Tibial nerve (tissue), 4 donors: ENCODE measurements around the gene ARL8B. TPM values are rescaled to one million over a fixed set of nuclear protein-coding genes. Genes with fewer than 3 reads are reported as not detected.
"Not testable (repeated sequence)": the region's sequence is repeated elsewhere in the genome, so short reads cannot be mapped to it uniquely, and the experiment has no call there.

ENCODE experiments used
- DNase-seq, 2 donors: peaks; one replicate each; pipeline ENCODE4 v3.0.0-alpha.2; 2019; ENCODE audit warnings: low spot score in 2 of 2
- H3K27ac ChIP-seq, 4 donors: fragments of 200-600 bp; sonication (generic) in 3 of 4; one replicate each; pipeline ENCODE4 v1.5.1; 2017 to 2019; ENCODE audit warnings: mild to moderate bottlenecking in 1 of 4
- H3K27me3 ChIP-seq, 2 donors: fragments of 200-600 bp; sonication (generic) in 1 of 2; one replicate each; pipeline versions ENCODE4 v1.5.1 to v1.6.0; 2017 to 2019
- H3K36me3 ChIP-seq, 3 donors: fragments of 200-600 bp; sonication (generic); one replicate each; pipeline ENCODE4 v1.5.1; 2018 to 2019
- H3K4me1 ChIP-seq, 4 donors: fragments of 200-600 bp; sonication (generic) in 3 of 4; one replicate each; pipeline ENCODE4 v1.5.1; 2017 to 2019
- H3K4me3 ChIP-seq, 4 donors: fragments of 200-600 bp; sonication (generic) in 3 of 4; one replicate each; pipeline ENCODE4 v1.5.1; 2017 to 2019; ENCODE audit warnings: mild to moderate bottlenecking in 1 of 4, moderate library complexity in 1 of 4
- H3K9me3 ChIP-seq, 4 donors: fragments of 200-600 bp; sonication (generic) in 3 of 4; one replicate each; pipeline ENCODE4 v1.5.1; 2017 to 2019
- EP300 ChIP-seq, 2 donors: sonication (generic); formaldehyde crosslinking; IDR thresholded peaks; one replicate each; pipeline ENCODE4 v1.6.1; 2017; ENCODE audit warnings: antibody characterized with exemption in 2 of 2, mild to moderate bottlenecking in 1 of 2
- POLR2A ChIP-seq, 2 donors: fragments of 450-650 bp; IDR thresholded peaks; one replicate each; pipeline ENCODE4 v1.6.1; 2017; ENCODE audit warnings: antibody characterized with exemption in 2 of 2, mild to moderate bottlenecking in 2 of 2, moderate library complexity in 2 of 2
- WGBS, 2 donors: methylation state at CpG; one replicate each; pipeline ENCODE4 v1.1.5; 2018; 5-methylcytosine and 5-hydroxymethylcytosine counted together
- total RNA-seq, 4 donors: library from RNA; depleted of rRNA; stranded (reverse); fragments of >200 nt; gene quantifications; one replicate each; pipeline ENCODE4 v1.1.0, GENCODE V29; 2016
- TF ChIP-seq, protein P1 (sequence below), 5 experiments: fragments of 200-600 bp in 3 of 5; fragments of 450-650 bp in 2 of 5; sonication (generic) in 3 of 5; IDR thresholded peaks; one replicate each; pipeline ENCODE4 v1.5.1; 2016 to 2019; ENCODE audit warnings: antibody characterized with exemption in 5 of 5, mild to moderate bottlenecking in 3 of 5, moderate library complexity in 2 of 5

ARL8B gene
- total RNA-seq, 4 donors from 2014 or later, result 47.6 to 54.4 (median 49.4) TPM

- no peak for TF ChIP-seq EP300 (IDR thresholded peaks at IDR 0.05)
- TF ChIP-seq, protein P1, sequence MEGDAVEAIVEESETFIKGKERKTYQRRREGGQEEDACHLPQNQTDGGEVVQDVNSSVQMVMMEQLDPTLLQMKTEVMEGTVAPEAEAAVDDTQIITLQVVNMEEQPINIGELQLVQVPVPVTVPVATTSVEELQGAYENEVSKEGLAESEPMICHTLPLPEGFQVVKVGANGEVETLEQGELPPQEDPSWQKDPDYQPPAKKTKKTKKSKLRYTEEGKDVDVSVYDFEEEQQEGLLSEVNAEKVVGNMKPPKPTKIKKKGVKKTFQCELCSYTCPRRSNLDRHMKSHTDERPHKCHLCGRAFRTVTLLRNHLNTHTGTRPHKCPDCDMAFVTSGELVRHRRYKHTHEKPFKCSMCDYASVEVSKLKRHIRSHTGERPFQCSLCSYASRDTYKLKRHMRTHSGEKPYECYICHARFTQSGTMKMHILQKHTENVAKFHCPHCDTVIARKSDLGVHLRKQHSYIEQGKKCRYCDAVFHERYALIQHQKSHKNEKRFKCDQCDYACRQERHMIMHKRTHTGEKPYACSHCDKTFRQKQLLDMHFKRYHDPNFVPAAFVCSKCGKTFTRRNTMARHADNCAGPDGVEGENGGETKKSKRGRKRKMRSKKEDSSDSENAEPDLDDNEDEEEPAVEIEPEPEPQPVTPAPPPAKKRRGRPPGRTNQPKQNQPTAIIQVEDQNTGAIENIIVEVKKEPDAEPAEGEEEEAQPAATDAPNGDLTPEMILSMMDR (IDR thresholded peaks at IDR 0.05), result no peak
- peaks cover 0 to 5% (median 0%) of the 10 kb centered on the region in 4 donors for H3K4me1 ChIP-seq
- no peaks in the 10 kb centered on the region for H3K27me3 ChIP-seq
- no peak overlapping the region for H3K4me3 ChIP-seq
- H3K36me3 ChIP-seq, result no peaks in the 10 kb centered on the region
- DNase-seq, result no peak
- no peak overlapping the region for H3K27ac ChIP-seq
- no peaks in the 10 kb centered on the region for H3K9me3 ChIP-seq
- WGBS, 2 donors, result 89 to 91% methylated on average over 2 of the region's 2 CpGs
Measured at GRCh38 chr3:5112043-5112442, 10.0 kb upstream of the ARL8B start.

GRCh38 chr3:5113726-5114125 is 8.4 kb upstream of the ARL8B start:
- 97 to 98% methylated on average over 24 to 29 of the region's 30 CpGs for WGBS, 2 donors
- not testable (repeated sequence) for DNase-seq, H3K27ac ChIP-seq, H3K4me3 ChIP-seq, H3K9me3 ChIP-seq, H3K27me3 ChIP-seq, H3K4me1 ChIP-seq, H3K36me3 ChIP-seq

DNA sequence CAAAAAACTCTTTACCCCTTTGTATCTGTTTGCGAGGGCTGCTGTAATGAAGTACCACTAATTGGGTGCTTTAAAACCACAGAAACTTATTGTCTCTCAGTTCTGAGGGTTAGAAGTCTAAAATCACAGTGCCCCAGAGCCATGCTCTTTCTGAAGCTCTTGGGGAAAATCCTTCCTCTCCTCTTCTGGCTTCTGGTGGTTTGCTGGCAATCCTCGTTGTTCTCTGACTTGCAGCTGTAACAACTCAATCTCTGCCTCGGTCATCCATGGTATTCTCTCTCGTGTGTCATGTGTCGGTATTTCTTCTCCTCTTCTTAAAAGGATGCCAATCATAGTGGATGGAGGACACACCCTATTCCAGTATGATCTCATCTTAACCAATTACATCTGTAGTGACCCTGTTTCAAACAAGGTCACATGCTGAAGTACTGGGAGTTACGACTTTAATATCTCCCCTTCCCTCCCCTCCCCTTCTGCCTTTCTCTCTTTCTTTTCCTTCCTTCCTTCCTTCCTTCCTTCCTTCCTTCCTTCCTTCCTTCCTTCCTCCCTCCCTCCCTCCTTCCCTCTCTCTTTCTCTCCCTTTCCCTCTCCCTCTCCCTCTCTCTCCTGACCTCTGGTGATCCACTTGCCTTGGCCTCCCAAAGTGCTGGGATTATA is 6.5 kb upstream of the ARL8B start:
- WGBS, 2 donors, result 28 to 33% methylated on average over 6 of the region's 6 CpGs
- no peak for DNase-seq

GRCh38 chr3:5116538-5116937 is 5.6 kb upstream of the ARL8B start:
- TF ChIP-seq EP300 (IDR thresholded peaks at IDR 0.05), result no peak
- TF ChIP-seq, protein P1 (IDR thresholded peaks at IDR 0.05), result no peak
- no peak for TF ChIP-seq POLR2A (IDR thresholded peaks at IDR 0.05)
- Histone ChIP-seq H3K36me3 (no peaks in the 10 kb centered on the region), H3K4me1 (peaks cover 0 to 8% (median 1%) of the 10 kb centered on the region in 4 donors), H3K27ac (no peak overlapping the region), H3K4me3 (no peak overlapping the region), H3K9me3 (no peaks in the 10 kb centered on the region), H3K27me3 (no peaks in the 10 kb centered on the region)
- DNase-seq, result no peak
- WGBS, 2 donors, result 79 to 82% methylated on average over 3 of the region's 3 CpGs

More for the DNA sequence above, 6.5 kb upstream of the ARL8B start:
- Histone ChIP-seq H3K4me3 (no peak overlapping the region), H3K36me3 (no peaks in the 10 kb centered on the region), H3K9me3 (no peaks in the 10 kb centered on the region), H3K4me1 (peaks cover 0 to 5% (median 0%) of the 10 kb centered on the region in 4 donors), H3K27ac (peak overlapping the region in 1 of 4 donors; percentile 47), H3K27me3 (no peaks in the 10 kb centered on the region)
- TF ChIP-seq EP300 (IDR thresholded peaks at IDR 0.05) (no peak), POLR2A (IDR thresholded peaks at IDR 0.05) (no peak)
- TF ChIP-seq, protein P1 (IDR thresholded peaks at IDR 0.05), result no peak

DNA sequence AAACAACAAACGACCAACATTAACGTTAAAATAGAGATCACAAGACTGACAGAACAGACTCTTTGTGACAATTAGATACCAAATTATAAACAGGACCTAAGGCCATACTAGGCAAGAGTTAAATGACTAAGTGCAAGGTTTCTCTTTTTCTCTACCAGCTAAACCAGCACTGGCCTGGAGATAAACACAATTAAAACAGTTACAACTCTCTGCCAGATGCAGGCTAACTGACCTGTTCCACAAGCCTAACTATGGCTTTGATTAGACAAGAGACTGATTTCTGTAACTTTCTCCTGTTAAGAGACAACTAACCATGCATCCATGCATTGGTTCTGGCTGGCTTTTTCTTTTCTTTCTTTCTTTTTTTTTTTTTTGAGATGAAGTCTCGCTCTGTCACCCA is 1.6 kb upstream of the ARL8B start:
- WGBS, 2 donors, result 78 to 79% methylated on average over 3 of the region's 3 CpGs
- no peak for TF ChIP-seq POLR2A (IDR thresholded peaks at IDR 0.05)
- TF ChIP-seq, protein P1 (IDR thresholded peaks at IDR 0.05), result no peak
- no peak for TF ChIP-seq EP300 (IDR thresholded peaks at IDR 0.05)
- H3K27ac ChIP-seq, result no peak overlapping the region

More for the DNA sequence above, 1.6 kb upstream of the ARL8B start:
- Histone ChIP-seq H3K9me3 (no peaks in the 10 kb centered on the region), H3K4me3 (no peak overlapping the region), H3K4me1 (peaks cover 0 to 32% (median 12%) of the 10 kb centered on the region in 4 donors), H3K36me3 (no peaks in the 10 kb centered on the region), H3K27me3 (no peaks in the 10 kb centered on the region)
- DNase-seq, result no peak
